ENCODE measurements around the gene MPC2.
"Not testable (repeated sequence)": the region's sequence is repeated elsewhere in the genome, so short reads cannot be mapped to it uniquely, and the experiment has no call there.

The MPC2 gene

GRCh38 chr1:167905671-167906070 lies 31.2 kb downstream of the MPC2 start:
- H3K4me1 Mint-ChIP-seq (ENCODE audit: low read depth): no peaks in the 10 kb centered on the region
- H3K4me3 Mint-ChIP-seq: no peak overlapping the region
- H3K27ac Mint-ChIP-seq: no peak overlapping the region
- peaks cover 1% of the 10 kb centered on the region for H3K36me3 Mint-ChIP-seq (ENCODE audit: low read depth)
- peaks cover 10% of the 10 kb centered on the region for H3K9me3 Mint-ChIP-seq
- H3K27me3 Mint-ChIP-seq (ENCODE audit: low read depth): peaks cover 2% of the 10 kb centered on the region
- DNase-seq (ENCODE audit: low spot score): no peak

GRCh38 chr1:167905182-167905581 lies 31.7 kb downstream of the MPC2 start:
- Mint-ChIP-seq H3K4me1 (ENCODE audit: low read depth) (no peaks in the 10 kb centered on the region), H3K27me3 (ENCODE audit: low read depth) (peaks cover 2% of the 10 kb centered on the region), H3K4me3 (no peak overlapping the region), H3K9me3 (peaks cover 8% of the 10 kb centered on the region), H3K36me3 (ENCODE audit: low read depth) (peaks cover 1% of the 10 kb centered on the region), H3K27ac (no peak overlapping the region)
- DNase-seq (ENCODE audit: low spot score): no peak

- peaks cover 4% of the 10 kb centered on the region for H3K9me3 Mint-ChIP-seq
- H3K4me3 Mint-ChIP-seq: no peak overlapping the region
- no peak for DNase-seq (ENCODE audit: low spot score)
- no peak overlapping the region for H3K27ac Mint-ChIP-seq
- H3K36me3 Mint-ChIP-seq (ENCODE audit: low read depth): no peaks in the 10 kb centered on the region
- H3K27me3 Mint-ChIP-seq (ENCODE audit: low read depth): peaks cover 2% of the 10 kb centered on the region
- H3K4me1 Mint-ChIP-seq (ENCODE audit: low read depth): no peaks in the 10 kb centered on the region
Measured at GRCh38 chr1:167904652-167905130, 32.2 kb downstream of the MPC2 start.

GRCh38 chr1:167900907-167901306 lies 36.0 kb downstream of the MPC2 start:
- Mint-ChIP-seq H3K27me3 (ENCODE audit: low read depth) (no peaks in the 10 kb centered on the region), H3K4me1 (ENCODE audit: low read depth) (no peaks in the 10 kb centered on the region), H3K27ac (no peak overlapping the region), H3K9me3 (no peaks in the 10 kb centered on the region), H3K36me3 (ENCODE audit: low read depth) (no peaks in the 10 kb centered on the region), H3K4me3 (no peak overlapping the region)
- DNase-seq (ENCODE audit: low spot score): no peak

- H3K9me3 Mint-ChIP-seq: no peaks in the 10 kb centered on the region
- no peak for DNase-seq (ENCODE audit: low spot score)
- no peaks in the 10 kb centered on the region for H3K36me3 Mint-ChIP-seq (ENCODE audit: low read depth)
- H3K27me3 Mint-ChIP-seq (ENCODE audit: low read depth): peaks cover 1% of the 10 kb centered on the region
- H3K4me1 Mint-ChIP-seq (ENCODE audit: low read depth): no peaks in the 10 kb centered on the region
- H3K4me3 Mint-ChIP-seq: no peak overlapping the region
- no peak overlapping the region for H3K27ac Mint-ChIP-seq
Measured at GRCh38 chr1:167899253-167899681, 37.6 kb downstream of the MPC2 start.

- H3K27ac Mint-ChIP-seq: no peak overlapping the region
- H3K4me3 Mint-ChIP-seq: no peak overlapping the region
- H3K9me3 Mint-ChIP-seq: no peaks in the 10 kb centered on the region
- peaks cover 4% of the 10 kb centered on the region for H3K27me3 Mint-ChIP-seq (ENCODE audit: low read depth)
- H3K36me3 Mint-ChIP-seq (ENCODE audit: low read depth): no peaks in the 10 kb centered on the region
- H3K4me1 Mint-ChIP-seq (ENCODE audit: low read depth): no peaks in the 10 kb centered on the region
- DNase-seq (ENCODE audit: low spot score): no peak
Measured at GRCh38 chr1:167898578-167899222, 38.2 kb downstream of the MPC2 start.

GRCh38 chr1:167893798-167894197 lies 43.1 kb downstream of the MPC2 start:
- no peak overlapping the region for H3K27ac Mint-ChIP-seq

GRCh38 chr1:167890400-167890799 lies 46.5 kb downstream of the MPC2 start:
- DNase-seq (ENCODE audit: low spot score): no peak
- H3K9me3 Mint-ChIP-seq: peaks cover 8% of the 10 kb centered on the region
- H3K4me3 Mint-ChIP-seq: no peak overlapping the region
- H3K27ac Mint-ChIP-seq: no peak overlapping the region
- H3K27me3 Mint-ChIP-seq (ENCODE audit: low read depth): peaks cover 8% of the 10 kb centered on the region
- no peaks in the 10 kb centered on the region for H3K4me1 Mint-ChIP-seq (ENCODE audit: low read depth)
- no peaks in the 10 kb centered on the region for H3K36me3 Mint-ChIP-seq (ENCODE audit: low read depth)

More at GRCh38 chr1:167893798-167894197, 43.1 kb downstream of the MPC2 start:
- H3K27me3 Mint-ChIP-seq (ENCODE audit: low read depth): peaks cover 4% of the 10 kb centered on the region
- H3K9me3 Mint-ChIP-seq: no peaks in the 10 kb centered on the region
- no peak for DNase-seq (ENCODE audit: low spot score)
- H3K4me3 Mint-ChIP-seq: no peak overlapping the region
- no peaks in the 10 kb centered on the region for H3K4me1 Mint-ChIP-seq (ENCODE audit: low read depth)
- no peaks in the 10 kb centered on the region for H3K36me3 Mint-ChIP-seq (ENCODE audit: low read depth)

GRCh38 chr1:167887187-167887586 lies 49.7 kb downstream of the MPC2 start:
- not testable (repeated sequence) for H3K9me3 Mint-ChIP-seq; DNase-seq (ENCODE audit: low spot score); H3K4me3 Mint-ChIP-seq; H3K36me3 Mint-ChIP-seq (ENCODE audit: low read depth); H3K27ac Mint-ChIP-seq; H3K4me1 Mint-ChIP-seq (ENCODE audit: low read depth); H3K27me3 Mint-ChIP-seq (ENCODE audit: low read depth)

GRCh38 chr1:167882376-167882775 lies 54.5 kb downstream of the MPC2 start:
- H3K4me3 Mint-ChIP-seq: no peak overlapping the region
- H3K27ac Mint-ChIP-seq: no peak overlapping the region

GRCh38 chr1:167881786-167882185 lies 55.1 kb downstream of the MPC2 start:
- H3K36me3 Mint-ChIP-seq (ENCODE audit: low read depth): no peaks in the 10 kb centered on the region
- no peak for DNase-seq (ENCODE audit: low spot score)
- peaks cover 5% of the 10 kb centered on the region for H3K27me3 Mint-ChIP-seq (ENCODE audit: low read depth)
- H3K4me1 Mint-ChIP-seq (ENCODE audit: low read depth): no peaks in the 10 kb centered on the region
- no peak overlapping the region for H3K4me3 Mint-ChIP-seq
- peaks cover 4% of the 10 kb centered on the region for H3K9me3 Mint-ChIP-seq
- no peak overlapping the region for H3K27ac Mint-ChIP-seq

More at GRCh38 chr1:167882376-167882775, 54.5 kb downstream of the MPC2 start:
- Mint-ChIP-seq H3K9me3 (peaks cover 4% of the 10 kb centered on the region), H3K4me1 (ENCODE audit: low read depth) (no peaks in the 10 kb centered on the region), H3K27me3 (ENCODE audit: low read depth) (peaks cover 5% of the 10 kb centered on the region), H3K36me3 (ENCODE audit: low read depth) (no peaks in the 10 kb centered on the region)
- no peak for DNase-seq (ENCODE audit: low spot score)

- Mint-ChIP-seq H3K4me3 (no peak overlapping the region), H3K36me3 (ENCODE audit: low read depth) (no peaks in the 10 kb centered on the region), H3K27ac (no peak overlapping the region), H3K4me1 (ENCODE audit: low read depth) (no peaks in the 10 kb centered on the region), H3K9me3 (no peaks in the 10 kb centered on the region), H3K27me3 (ENCODE audit: low read depth) (peaks cover 3% of the 10 kb centered on the region)
- no peak for DNase-seq (ENCODE audit: low spot score)
Measured at GRCh38 chr1:167881069-167881468, 55.8 kb downstream of the MPC2 start.

GRCh38 chr1:167880580-167881021 lies 56.3 kb downstream of the MPC2 start:
- DNase-seq (ENCODE audit: low spot score): no peak
- no peaks in the 10 kb centered on the region for H3K36me3 Mint-ChIP-seq (ENCODE audit: low read depth)
- H3K9me3 Mint-ChIP-seq: no peaks in the 10 kb centered on the region
- peaks cover 3% of the 10 kb centered on the region for H3K27me3 Mint-ChIP-seq (ENCODE audit: low read depth)
- H3K4me3 Mint-ChIP-seq: no peak overlapping the region
- no peaks in the 10 kb centered on the region for H3K4me1 Mint-ChIP-seq (ENCODE audit: low read depth)
- H3K27ac Mint-ChIP-seq: no peak overlapping the region

GRCh38 chr1:167879508-167879907 lies 57.4 kb downstream of the MPC2 start:
- H3K27me3 Mint-ChIP-seq (ENCODE audit: low read depth): peaks cover 1% of the 10 kb centered on the region
- H3K36me3 Mint-ChIP-seq (ENCODE audit: low read depth): no peaks in the 10 kb centered on the region
- no peak overlapping the region for H3K27ac Mint-ChIP-seq
- H3K4me1 Mint-ChIP-seq (ENCODE audit: low read depth): no peaks in the 10 kb centered on the region
- H3K9me3 Mint-ChIP-seq: no peaks in the 10 kb centered on the region
- no peak for DNase-seq (ENCODE audit: low spot score)
- no peak overlapping the region for H3K4me3 Mint-ChIP-seq

All from T-helper 2 cell treated with Interferon-gamma antibody and Interleukin-4, amounts not matched to agents 5 μg/mL and 100 μg/mL, for 36 hours (primary cell).